Transverse colon (tissue), 4 donors: ENCODE results near the gene BST1.

Experiments used
- CTCF ChIP-seq, 5 experiments: fragments of 200-600 bp in 3 of 5; fragments of 450-650 bp in 2 of 5; sonication (generic) in 3 of 5; IDR thresholded peaks; 1 replicate in 2 of 5; 2 replicates in 3 of 5; pipeline ENCODE4 v1.5.1; 2016 to 2017; ENCODE audit warnings: antibody characterized with exemption in 5 of 5, inconsistent platforms in 3 of 5, mild to moderate bottlenecking in 2 of 5, moderate library complexity in 1 of 5
- EP300 ChIP-seq: sonication (generic); formaldehyde crosslinking; IDR thresholded peaks from one replicate; pipeline ENCODE4 v1.6.1; 2017; ENCODE audit warnings: antibody characterized with exemption, low read depth
- POLR2A ChIP-seq: fragments of 450-650 bp; IDR thresholded peaks from one replicate; pipeline ENCODE4 v1.6.1; 2016; ENCODE audit warnings: antibody characterized with exemption, mild to moderate bottlenecking, moderate library complexity
- POLR2AphosphoS5 ChIP-seq, 3 donors: sonication (generic); formaldehyde crosslinking; IDR thresholded peaks; one replicate each; pipeline ENCODE4 v1.6.1; 2016; ENCODE audit warnings: antibody characterized with exemption in 3 of 3

- TF ChIP-seq CTCF (IDR thresholded peaks at IDR 0.05) (no peak), EP300 (no peak), POLR2A (no peak), POLR2AphosphoS5 (IDR thresholded peaks at IDR 0.05) (no peak)
Observed at GRCh38 chr4:15777697-15778288, 74.9 kb downstream of the BST1 start.
